Neural progenitor cell (in vitro differentiated cells): ENCODE results near the gene GABBR1. TPM values are rescaled to one million over a fixed set of nuclear protein-coding genes. Genes with fewer than 3 reads are reported as not detected.
"Not testable (repeated sequence)": the region's sequence is repeated elsewhere in the genome, so short reads cannot be mapped to it uniquely, and the experiment has no call there.

ENCODE experiments used
- DNase-seq: peaks from one replicate; pipeline ENCODE4 v3.0.0-alpha.2; 2016; ENCODE audit warnings: low spot score
- H2AFZ ChIP-seq: fragments of 200-600 bp; sonication (generic); replicated peaks from 2 replicates; pipeline ENCODE4 v1.6.1; 2016; ENCODE audit warnings: antibody characterized with exemption
- H3F3A ChIP-seq: fragments of 200-600 bp; sonication (generic); 2 replicates; pipeline ENCODE4 v1.6.1; 2016; ENCODE audit warnings: antibody characterized with exemption, low read depth
- H3K27ac ChIP-seq: fragments of 200-600 bp; sonication (generic); 2 replicates; pipeline ENCODE4 v1.5.1; 2016; ENCODE audit warnings: mild to moderate bottlenecking
- H3K27me3 ChIP-seq: fragments of 200-600 bp; sonication (generic); 2 replicates; pipeline ENCODE4 v1.6.1; 2016; ENCODE audit warnings: mild to moderate bottlenecking, moderate library complexity
- H3K36me3 ChIP-seq: fragments of 200-600 bp; sonication (generic); 2 replicates; pipeline ENCODE4 v1.5.1; 2016
- H3K4me1 ChIP-seq: fragments of 200-600 bp; sonication (generic); 2 replicates; pipeline ENCODE4 v1.6.1; 2016; ENCODE audit warnings: mixed run types
- H3K4me2 ChIP-seq: fragments of 200-600 bp; sonication (generic); 2 replicates; pipeline ENCODE4 v1.6.1; 2016
- H3K4me3 ChIP-seq: fragments of 200-600 bp; sonication (generic); 2 replicates; pipeline ENCODE4 v1.5.1; 2016
- H3K79me2 ChIP-seq: fragments of 200-600 bp; sonication (generic); 2 replicates; pipeline ENCODE4 v1.6.1; 2016; ENCODE audit warnings: low read depth
- H3K9ac ChIP-seq: fragments of 200-600 bp; sonication (generic); 2 replicates; pipeline ENCODE4 v1.6.1; 2016
- H3K9me3 ChIP-seq: fragments of 200-600 bp; sonication (generic); 2 replicates; pipeline ENCODE4 v1.5.1; 2016; ENCODE audit warnings: low read depth
- H4K20me1 ChIP-seq: fragments of 200-600 bp; sonication (generic); 2 replicates; pipeline ENCODE4 v1.6.1; 2016; ENCODE audit warnings: low read depth
- H3K27ac Mint-ChIP-seq: 3 replicates; pipeline ENCODE4 v1.8.0; 2021; ENCODE audit warnings: mixed read lengths
- H3K27me3 Mint-ChIP-seq: 2 replicates; pipeline ENCODE4 v1.8.0; 2022; ENCODE audit warnings: low read depth, mild to moderate bottlenecking, inconsistent platforms, moderate library complexity, mixed read lengths; ENCODE audit not compliant: insufficient read depth
- H3K36me3 Mint-ChIP-seq: 3 replicates; pipeline ENCODE4 v1.8.0; 2021; ENCODE audit warnings: mixed read lengths
- H3K4me1 Mint-ChIP-seq: 3 replicates; pipeline ENCODE4 v1.8.0; 2021; ENCODE audit warnings: mixed read lengths
- H3K4me3 Mint-ChIP-seq: 3 replicates; pipeline ENCODE4 v1.8.0; 2021; ENCODE audit warnings: mild to moderate bottlenecking, moderate library complexity, mixed read lengths
- H3K9me3 Mint-ChIP-seq: 3 replicates; pipeline ENCODE4 v1.8.0; 2020; ENCODE audit warnings: mixed read lengths
- CTCF ChIP-seq: fragments of 200-600 bp; sonication (generic); IDR thresholded peaks from 2 replicates; pipeline ENCODE4 v1.5.1; 2017; ENCODE audit warnings: antibody characterized with exemption, mild to moderate bottlenecking
- EZH2 ChIP-seq: fragments of 200-600 bp; sonication (generic); IDR thresholded peaks from 2 replicates; pipeline ENCODE4 v1.6.1; 2017; ENCODE audit warnings: antibody characterized with exemption, mild to moderate bottlenecking, moderate library complexity
- EZH2phosphoT487 ChIP-seq: fragments of 200-600 bp; sonication (generic); IDR thresholded peaks from 2 replicates; pipeline ENCODE4 v1.6.1; 2017; ENCODE audit warnings: antibody characterized with exemption
- total RNA-seq: library from RNA; depleted of rRNA; stranded (reverse); fragments of >200 nt; gene quantifications from 2 replicates; pipeline ENCODE4 v1.2.3, GENCODE V29; 2015; ENCODE audit warnings: low replicate concordance

GABBR1 gene
- total RNA-seq, 1 donor from 2014 or later = 25.4 TPM

GRCh38 chr6:29665942-29666825 is 33.2 kb upstream of the GABBR1 start:
- H3K27ac ChIP-seq = peak overlapping the region; percentile 75

GRCh38 chr6:29663300-29664042 is 30.5 kb upstream of the GABBR1 start:
- no peak overlapping the region for H3K27ac Mint-ChIP-seq
- peaks cover 13% of the 10 kb centered on the region for H3K4me1 Mint-ChIP-seq

More at GRCh38 chr6:29665942-29666825, 33.2 kb upstream of the GABBR1 start:
- peaks cover 8% of the 10 kb centered on the region for H3K27me3 Mint-ChIP-seq
- Histone ChIP-seq H3K4me3 (peak overlapping the region; percentile 10), H3K4me1 (peaks cover 44% of the 10 kb centered on the region), H3K27me3 (no peaks in the 10 kb centered on the region), H3K79me2 (no peaks in the 10 kb centered on the region), H3K36me3 (no peaks in the 10 kb centered on the region), H3F3A (peaks cover 43% of the 10 kb centered on the region), H3K9ac (no peak overlapping the region), H3K9me3 (no peaks in the 10 kb centered on the region), H2AFZ (peak overlapping the region; percentile 45), H3K4me2 (peak overlapping the region; percentile 62), H4K20me1 (no peaks in the 10 kb centered on the region)
- no peaks in the 10 kb centered on the region for H3K36me3 Mint-ChIP-seq
- no peak overlapping the region for H3K4me3 Mint-ChIP-seq
- TF ChIP-seq EZH2 = no peak
- no peak overlapping the region for H3K27ac Mint-ChIP-seq
- peaks cover 2% of the 10 kb centered on the region for H3K9me3 Mint-ChIP-seq
- H3K4me1 Mint-ChIP-seq = peaks cover 9% of the 10 kb centered on the region
- no peak for DNase-seq

GRCh38 chr6:29661502-29662141 is 28.6 kb upstream of the GABBR1 start:
- H3K36me3 ChIP-seq, H3K4me3 ChIP-seq, H4K20me1 ChIP-seq, H3K36me3 Mint-ChIP-seq, H3K27me3 ChIP-seq, H3K9ac ChIP-seq, H3K27me3 Mint-ChIP-seq, H3K9me3 ChIP-seq, H3K79me2 ChIP-seq, H3K9me3 Mint-ChIP-seq, H3K27ac ChIP-seq, H2AFZ ChIP-seq, H3K27ac Mint-ChIP-seq: not testable (repeated sequence)
- peaks cover 13% of the 10 kb centered on the region for H3K4me1 Mint-ChIP-seq
- Histone ChIP-seq H3F3A (peaks cover 28% of the 10 kb centered on the region), H3K4me1 (peaks cover 26% of the 10 kb centered on the region), H3K4me2 (peak overlapping the region; percentile 20)
- H3K4me3 Mint-ChIP-seq = peak overlapping the region; percentile 46
- DNase-seq = peak; percentile 27

More at GRCh38 chr6:29663300-29664042, 30.5 kb upstream of the GABBR1 start:
- Histone ChIP-seq H3F3A (peaks cover 47% of the 10 kb centered on the region), H3K27me3 (no peaks in the 10 kb centered on the region), H3K27ac (no peak overlapping the region), H2AFZ (no peak overlapping the region), H3K4me2 (no peak overlapping the region), H3K4me1 (peaks cover 44% of the 10 kb centered on the region), H3K36me3 (no peaks in the 10 kb centered on the region), H3K4me3 (no peak overlapping the region), H3K9ac (no peak overlapping the region), H3K79me2 (no peaks in the 10 kb centered on the region), H4K20me1 (no peaks in the 10 kb centered on the region), H3K9me3 (no peaks in the 10 kb centered on the region)
- no peaks in the 10 kb centered on the region for H3K36me3 Mint-ChIP-seq
- DNase-seq = no peak
- TF ChIP-seq EZH2phosphoT487 (no peak), EZH2 (no peak), CTCF (no peak)
- peaks cover 4% of the 10 kb centered on the region for H3K27me3 Mint-ChIP-seq
- H3K4me3 Mint-ChIP-seq = no peak overlapping the region
- peaks cover 2% of the 10 kb centered on the region for H3K9me3 Mint-ChIP-seq

GRCh38 chr6:29661071-29661470 is 28.1 kb upstream of the GABBR1 start:
- Histone ChIP-seq H3K4me1 (peaks cover 20% of the 10 kb centered on the region), H3F3A (peaks cover 23% of the 10 kb centered on the region), H3K4me2 (peak overlapping the region; percentile 20), H3K79me2 (no peaks in the 10 kb centered on the region), H3K4me3 (no peak overlapping the region), H3K9ac (no peak overlapping the region), H3K9me3 (no peaks in the 10 kb centered on the region), H2AFZ (no peak overlapping the region), H3K27ac (no peak overlapping the region), H4K20me1 (no peaks in the 10 kb centered on the region), H3K27me3 (no peaks in the 10 kb centered on the region), H3K36me3 (no peaks in the 10 kb centered on the region)
- Mint-ChIP-seq H3K4me3 (no peak overlapping the region), H3K9me3 (peaks cover 2% of the 10 kb centered on the region), H3K36me3 (no peaks in the 10 kb centered on the region), H3K27ac (no peak overlapping the region), H3K27me3 (peaks cover 4% of the 10 kb centered on the region), H3K4me1 (peaks cover 10% of the 10 kb centered on the region)
- TF ChIP-seq EZH2phosphoT487 = no peak
- TF ChIP-seq CTCF = no peak
- no peak for TF ChIP-seq EZH2
- no peak for DNase-seq
